Cardiac muscle cell (in vitro differentiated cells and primary cell): Measurements from ENCODE around the gene PHLDA3. TPM values are rescaled to one million over a fixed set of nuclear protein-coding genes. Genes with fewer than 3 reads are reported as not detected.
"Not testable (repeated sequence)": the region's sequence is repeated elsewhere in the genome, so short reads cannot be mapped to it uniquely, and the experiment has no call there.

Experiments used
- DNase-seq, 2 donors: peaks; one replicate each; pipeline versions ENCODE4 v3.0.0 to v3.0.0-alpha.2; 2010 to 2017; ENCODE audit warnings: low read depth in 1 of 2, low spot score in 1 of 2
- H3K27ac ChIP-seq: fragments of 200-600 bp; sonication (generic); 2 replicates; pipeline ENCODE4 v1.5.1; 2016
- H3K27me3 ChIP-seq: fragments of 200-600 bp; sonication (generic); 2 replicates; pipeline ENCODE4 v1.6.0; 2016; ENCODE audit warnings: control low read depth
- H3K36me3 ChIP-seq: fragments of 200-600 bp; sonication (generic); 2 replicates; pipeline ENCODE4 v1.5.1; 2016; ENCODE audit warnings: control low read depth
- H3K4me1 ChIP-seq: fragments of 200-600 bp; sonication (generic); 2 replicates; pipeline ENCODE4 v1.8.1; 2017; ENCODE audit warnings: low read depth, mild to moderate bottlenecking, mixed run types
- H3K4me3 ChIP-seq: fragments of 200-600 bp; sonication (generic); 2 replicates; pipeline ENCODE4 v1.5.1; 2016; ENCODE audit warnings: mild to moderate bottlenecking
- H3K9me3 ChIP-seq: fragments of 200-600 bp; sonication (generic); 2 replicates; pipeline ENCODE4 v1.5.1; 2017; ENCODE audit warnings: low read depth, mild to moderate bottlenecking, control low read depth
- polyA plus RNA-seq: library from polyadenylated mRNA; unstranded; fragments of >200 nt; fragmentation: Nextera tagmentation; extraction: Ambion mirVana; gene quantifications from 2 replicates; pipeline ENCODE4 v1.2.1, GENCODE V29; 2016
- total RNA-seq: library from RNA; depleted of rRNA; stranded (reverse); fragments of >200 nt; gene quantifications from 2 replicates; pipeline ENCODE4 v1.2.3, GENCODE V29; 2016
- TF ChIP-seq, protein P1 (sequence below): IDR thresholded peaks from 2 replicates; pipeline ENCODE4 v1.5.1; 2012; ENCODE audit warnings: low read depth, mild to moderate bottlenecking, low read length

PHLDA3 gene
- total and polyA plus RNA-seq, 2 experiments from 2014 or later = 54.4 to 69.1 TPM

DNA sequence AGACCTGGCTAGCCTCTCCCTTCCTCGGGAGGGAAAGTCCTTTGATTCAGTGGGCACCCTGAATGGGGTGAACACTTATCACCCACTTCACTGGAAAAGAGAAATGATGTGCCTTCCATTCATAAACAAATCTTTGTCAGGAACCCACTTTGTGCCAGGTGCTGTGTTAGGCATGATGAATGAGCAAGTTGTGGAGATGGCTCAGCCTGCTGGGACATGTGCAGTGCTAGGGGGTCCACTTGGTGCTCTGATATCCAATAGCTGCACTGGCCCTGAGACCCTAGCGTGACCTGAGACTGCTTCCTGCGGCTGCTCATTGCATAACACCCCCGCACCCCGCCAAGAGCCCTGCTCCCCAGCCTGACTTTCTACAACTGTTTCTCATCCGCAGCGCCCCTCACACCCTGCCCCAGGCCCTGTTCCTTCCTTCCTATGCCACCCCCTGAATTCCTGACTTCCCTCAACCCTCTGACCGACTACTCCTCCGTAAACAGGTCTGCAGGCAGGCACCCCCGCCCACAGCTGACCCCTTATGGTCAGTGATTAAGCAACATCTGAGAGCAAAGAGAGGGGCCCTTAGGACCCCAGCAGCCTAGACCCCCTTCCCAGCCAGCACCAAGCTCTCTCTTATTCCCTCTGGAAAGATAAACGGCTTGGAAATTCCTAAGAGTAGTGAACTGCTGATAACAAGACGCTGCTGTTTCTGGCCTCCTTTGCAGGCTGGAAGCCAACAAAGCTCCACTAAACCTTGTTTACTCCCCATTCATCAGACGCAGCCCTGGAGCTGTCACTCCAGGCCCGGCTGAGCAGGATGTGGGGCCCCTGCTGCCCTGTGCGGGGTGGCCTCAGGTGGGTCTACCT lies 25.0 kb upstream of the PHLDA3 start:
- TF ChIP-seq, protein P1, sequence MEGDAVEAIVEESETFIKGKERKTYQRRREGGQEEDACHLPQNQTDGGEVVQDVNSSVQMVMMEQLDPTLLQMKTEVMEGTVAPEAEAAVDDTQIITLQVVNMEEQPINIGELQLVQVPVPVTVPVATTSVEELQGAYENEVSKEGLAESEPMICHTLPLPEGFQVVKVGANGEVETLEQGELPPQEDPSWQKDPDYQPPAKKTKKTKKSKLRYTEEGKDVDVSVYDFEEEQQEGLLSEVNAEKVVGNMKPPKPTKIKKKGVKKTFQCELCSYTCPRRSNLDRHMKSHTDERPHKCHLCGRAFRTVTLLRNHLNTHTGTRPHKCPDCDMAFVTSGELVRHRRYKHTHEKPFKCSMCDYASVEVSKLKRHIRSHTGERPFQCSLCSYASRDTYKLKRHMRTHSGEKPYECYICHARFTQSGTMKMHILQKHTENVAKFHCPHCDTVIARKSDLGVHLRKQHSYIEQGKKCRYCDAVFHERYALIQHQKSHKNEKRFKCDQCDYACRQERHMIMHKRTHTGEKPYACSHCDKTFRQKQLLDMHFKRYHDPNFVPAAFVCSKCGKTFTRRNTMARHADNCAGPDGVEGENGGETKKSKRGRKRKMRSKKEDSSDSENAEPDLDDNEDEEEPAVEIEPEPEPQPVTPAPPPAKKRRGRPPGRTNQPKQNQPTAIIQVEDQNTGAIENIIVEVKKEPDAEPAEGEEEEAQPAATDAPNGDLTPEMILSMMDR = no peak
- H3K9me3 ChIP-seq = no peaks in the 10 kb centered on the region
- H3K36me3 ChIP-seq = no peaks in the 10 kb centered on the region
- no peak overlapping the region for H3K4me3 ChIP-seq
- peak; percentile 75 to 89 for DNase-seq
- H3K27ac ChIP-seq = peak overlapping the region; percentile 97
- H3K4me1 ChIP-seq = peaks cover 73% of the 10 kb centered on the region
- H3K27me3 ChIP-seq = no peaks in the 10 kb centered on the region

DNA sequence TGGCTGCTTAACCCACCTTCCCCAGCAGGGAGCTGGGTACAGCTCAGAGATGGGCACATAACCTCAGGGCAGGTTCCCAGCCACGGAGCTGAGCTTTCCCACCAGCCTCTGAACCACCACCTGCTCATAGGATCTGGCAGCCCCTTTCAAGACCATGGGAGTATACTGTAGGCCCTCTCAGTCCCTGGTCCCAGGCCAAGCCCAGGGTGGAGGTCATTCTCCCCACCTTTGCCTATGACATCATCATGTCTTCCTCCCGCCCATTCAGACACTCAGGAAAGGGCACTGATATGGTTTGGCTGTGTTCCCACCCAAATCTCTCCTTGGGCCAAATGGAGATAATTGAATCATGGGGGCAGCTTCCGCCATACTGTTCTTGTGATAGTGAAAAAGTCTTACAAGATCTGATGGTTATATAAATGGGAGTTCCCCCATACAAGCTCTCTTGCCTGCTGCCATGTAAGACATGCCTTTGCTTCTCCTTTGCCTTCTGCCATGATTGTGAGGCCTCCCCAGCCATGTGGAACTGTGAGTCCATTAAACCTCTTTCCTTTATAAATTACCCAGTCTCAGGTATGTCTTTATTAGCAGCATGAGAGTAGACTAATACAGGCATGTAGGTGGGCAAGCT lies 24.2 kb upstream of the PHLDA3 start:
- peaks cover 68% of the 10 kb centered on the region for H3K4me1 ChIP-seq
- H3K9me3 ChIP-seq, H3K27me3 ChIP-seq, H3K36me3 ChIP-seq, DNase-seq, H3K4me3 ChIP-seq: not testable (repeated sequence)
- H3K27ac ChIP-seq = peak overlapping the region; percentile 97

DNA sequence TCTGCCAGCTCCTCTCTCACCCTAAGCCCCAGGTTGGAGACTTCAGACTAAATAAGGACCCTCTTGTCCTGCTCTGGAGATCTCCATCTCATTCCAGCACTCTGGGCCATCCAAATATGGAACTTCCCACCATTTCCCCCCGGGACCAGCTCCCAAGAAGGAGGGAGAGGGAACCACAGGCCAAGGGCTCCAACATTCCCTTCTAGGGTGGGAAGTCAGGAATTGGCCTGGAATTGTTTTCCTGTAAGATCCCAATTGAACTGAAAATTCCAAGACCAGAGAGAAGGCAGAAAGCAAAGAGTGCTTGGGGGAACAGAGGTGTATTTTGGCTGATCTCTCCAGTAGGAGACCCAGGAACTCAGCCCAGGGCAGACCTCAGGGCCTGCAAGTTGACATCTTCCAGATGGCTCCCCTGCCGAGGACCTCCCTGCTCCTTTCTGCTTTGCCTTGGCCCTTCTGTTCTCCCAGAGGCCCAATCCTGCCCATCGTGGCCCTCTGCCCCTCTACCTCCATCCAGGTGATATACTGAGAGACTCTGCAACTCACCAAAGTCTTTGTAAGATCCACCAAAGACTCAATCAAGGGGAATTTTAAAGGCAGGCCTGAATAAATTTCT lies 23.0 kb upstream of the PHLDA3 start:
- Histone ChIP-seq H3K27ac (peak overlapping the region; percentile 97), H3K4me1 (peaks cover 68% of the 10 kb centered on the region), H3K9me3 (no peaks in the 10 kb centered on the region), H3K4me3 (no peak overlapping the region), H3K27me3 (no peaks in the 10 kb centered on the region), H3K36me3 (no peaks in the 10 kb centered on the region)
- TF ChIP-seq, protein P1 = no peak
- DNase-seq = no peak

DNA sequence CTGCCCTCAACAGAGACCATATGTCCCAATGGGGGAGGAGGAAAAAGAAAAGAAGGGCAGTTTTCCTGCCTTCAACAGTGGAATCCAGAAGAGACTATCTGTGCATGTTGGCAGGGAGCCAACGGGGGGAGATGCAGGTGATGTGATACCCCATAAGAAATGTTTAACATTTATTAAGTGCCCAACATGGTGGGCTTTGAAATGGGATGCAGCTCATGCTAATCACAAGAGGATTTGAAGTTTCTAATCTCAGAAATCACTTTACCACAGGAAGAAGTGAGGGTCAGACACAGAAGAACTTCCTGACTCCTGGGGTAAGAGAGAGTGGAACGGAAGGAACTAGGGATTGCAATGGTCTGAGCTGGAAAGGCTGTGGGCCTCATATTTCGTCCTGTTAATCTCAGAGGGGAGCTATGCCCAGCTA lies 21.7 kb upstream of the PHLDA3 start:
- Histone ChIP-seq H3K9me3 (no peaks in the 10 kb centered on the region), H3K27me3 (no peaks in the 10 kb centered on the region), H3K4me1 (peaks cover 68% of the 10 kb centered on the region), H3K27ac (peak overlapping the region; percentile 97), H3K36me3 (no peaks in the 10 kb centered on the region), H3K4me3 (no peak overlapping the region)
- peak in 1 of 2 donors; percentile 56 for DNase-seq
- TF ChIP-seq, protein P1 = no peak

DNA sequence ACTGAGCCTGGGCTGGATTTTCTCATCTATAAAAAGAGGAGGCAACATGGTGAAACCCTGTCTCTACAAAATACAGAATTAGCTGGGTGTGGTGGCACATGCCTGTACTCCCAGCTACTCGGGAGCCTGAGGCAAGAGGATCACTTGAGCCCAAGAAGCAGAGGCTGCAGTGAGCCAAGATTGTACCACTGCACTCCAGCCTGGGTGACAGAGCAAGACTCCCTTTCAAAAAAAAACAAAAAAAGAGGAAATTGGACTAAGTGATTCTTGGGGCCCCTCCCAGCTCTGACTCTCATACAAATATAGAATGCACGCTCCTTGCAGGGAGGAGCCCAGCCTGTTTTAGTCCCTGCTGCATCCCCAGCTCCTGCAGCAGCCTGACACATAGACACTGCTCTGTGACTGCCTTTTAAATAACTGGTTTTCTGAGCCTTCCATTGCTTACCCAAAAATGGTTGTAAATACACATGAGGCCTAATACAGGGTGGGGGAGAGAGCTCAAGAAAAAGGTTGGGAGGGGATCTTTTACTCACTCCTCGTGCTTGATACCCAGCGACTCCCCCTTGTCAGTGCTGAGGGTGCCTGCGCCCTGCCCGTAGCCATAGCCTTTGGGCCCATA lies 20.8 kb upstream of the PHLDA3 start:
- peak overlapping the region; percentile 97 for H3K27ac ChIP-seq

More for the DNA sequence above, 20.8 kb upstream of the PHLDA3 start:
- Histone ChIP-seq H3K27me3 (no peaks in the 10 kb centered on the region), H3K9me3 (no peaks in the 10 kb centered on the region), H3K4me1 (peaks cover 62% of the 10 kb centered on the region), H3K36me3 (no peaks in the 10 kb centered on the region), H3K4me3 (no peak overlapping the region)
- TF ChIP-seq, protein P1 = no peak
- DNase-seq = no peak
